ENCODE data around the gene HACL1.

DNA sequence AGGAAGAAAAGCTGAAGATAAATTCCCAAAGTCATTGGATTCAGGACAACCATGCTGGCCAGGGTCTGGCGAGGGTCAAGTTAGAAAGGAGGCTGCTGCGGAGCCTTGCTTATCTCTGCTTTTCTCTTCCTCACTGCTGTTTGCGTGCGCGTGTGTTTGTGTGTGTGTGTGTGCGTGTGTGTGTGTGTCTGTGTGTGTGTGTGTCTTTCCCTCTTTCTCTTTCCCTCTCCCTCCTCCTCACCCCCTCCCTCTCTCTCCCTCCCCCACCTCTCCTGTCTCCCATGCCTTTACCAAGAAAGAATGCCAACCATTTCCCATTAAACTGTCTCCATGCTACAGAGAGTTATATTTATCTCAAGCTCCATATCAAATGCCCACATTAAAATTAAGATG, 79.8 kb downstream of the HACL1 start, which contains the start of gene COLQ:
- TF ChIP-seq, protein P1, sequence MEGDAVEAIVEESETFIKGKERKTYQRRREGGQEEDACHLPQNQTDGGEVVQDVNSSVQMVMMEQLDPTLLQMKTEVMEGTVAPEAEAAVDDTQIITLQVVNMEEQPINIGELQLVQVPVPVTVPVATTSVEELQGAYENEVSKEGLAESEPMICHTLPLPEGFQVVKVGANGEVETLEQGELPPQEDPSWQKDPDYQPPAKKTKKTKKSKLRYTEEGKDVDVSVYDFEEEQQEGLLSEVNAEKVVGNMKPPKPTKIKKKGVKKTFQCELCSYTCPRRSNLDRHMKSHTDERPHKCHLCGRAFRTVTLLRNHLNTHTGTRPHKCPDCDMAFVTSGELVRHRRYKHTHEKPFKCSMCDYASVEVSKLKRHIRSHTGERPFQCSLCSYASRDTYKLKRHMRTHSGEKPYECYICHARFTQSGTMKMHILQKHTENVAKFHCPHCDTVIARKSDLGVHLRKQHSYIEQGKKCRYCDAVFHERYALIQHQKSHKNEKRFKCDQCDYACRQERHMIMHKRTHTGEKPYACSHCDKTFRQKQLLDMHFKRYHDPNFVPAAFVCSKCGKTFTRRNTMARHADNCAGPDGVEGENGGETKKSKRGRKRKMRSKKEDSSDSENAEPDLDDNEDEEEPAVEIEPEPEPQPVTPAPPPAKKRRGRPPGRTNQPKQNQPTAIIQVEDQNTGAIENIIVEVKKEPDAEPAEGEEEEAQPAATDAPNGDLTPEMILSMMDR (conservative IDR thresholded peaks at IDR 0.05; ENCODE audit: low read depth, low read length): no peak
- TF ChIP-seq EZH2 (IDR thresholded peaks at IDR 0.05; ENCODE audit: low read length, unreplicated experiment) (no peak), EZH2phosphoT487 (IDR thresholded peaks at IDR 0.05; ENCODE audit: borderline replicate concordance, low read length) (no peak)
